KBM-7 (cell line): ENCODE measurements around the gene ZDHHC23.
A peak's percentile ranks its signal among the peaks of the same experiment; 100 is the strongest.

Experiments used
- DNase-seq: peaks from one replicate; pipeline ENCODE4 v3.0.0-alpha.2; 2015
- in situ Hi-C: fragments of 300-500 bp; cut with MboI; formaldehyde crosslinking; loops from 2 replicates; pipeline ENCODE4 v1.14.3; 2020; ENCODE audit warnings: low sequenced_read_pairs, low pct_unique_long_range_greater_than_20kb, mixed read lengths

The ZDHHC23 gene

GRCh38 chr3:113947372-113948014 is at the start of gene ZDHHC23:
TSS of gene ZDHHC23 (plus strand) at chr3:113948013. CDS start at chr3:113948803, 790 bp downstream.
- in situ Hi-C loops: loop anchor here (25.0 kb wide), 1 partner anchor 1335 kb away; no protein-coding TSS in a partner anchor
- peak; percentile 57 for DNase-seq

- in situ Hi-C loops: no loop called here
- peak; percentile 72 for DNase-seq
Observed at GRCh38 chr3:113898892-113899291, 48.9 kb upstream of the ZDHHC23 start.

GRCh38 chr3:113906568-113907140 is 41.2 kb upstream of the ZDHHC23 start:
- in situ Hi-C loops: no loop called here
- no peak for DNase-seq

- in situ Hi-C loops: no loop called here
- DNase-seq: no peak
Observed at GRCh38 chr3:113908133-113908532, 39.7 kb upstream of the ZDHHC23 start.

GRCh38 chr3:113910966-113911365 is 36.8 kb upstream of the ZDHHC23 start:
- in situ Hi-C loops: no loop called here
- no peak for DNase-seq

GRCh38 chr3:113912552-113913236 is 35.1 kb upstream of the ZDHHC23 start:
- in situ Hi-C loops: no loop called here
- peak; percentile 63 for DNase-seq

- no peak for DNase-seq
- in situ Hi-C loops: no loop called here
Observed at GRCh38 chr3:113914646-113915045, 33.2 kb upstream of the ZDHHC23 start.

- peak; percentile 40 for DNase-seq
Observed at GRCh38 chr3:113927556-113927955, 20.3 kb upstream of the ZDHHC23 start.

GRCh38 chr3:113946831-113947230 is 982 bp upstream of the ZDHHC23 start:
- DNase-seq: no peak
- in situ Hi-C loops: loop anchor here (25.0 kb wide), 1 partner anchor 1335 kb away; no protein-coding TSS in a partner anchor

More at GRCh38 chr3:113927556-113927955, 20.3 kb upstream of the ZDHHC23 start:
- in situ Hi-C loops: loop anchor here (25.0 kb wide), 1 partner anchor 1315 kb away; no protein-coding TSS in a partner anchor

- in situ Hi-C loops: loop anchor here (25.0 kb wide), 1 partner anchor 1336 kb away; no protein-coding TSS in a partner anchor
- peak; percentile 32 for DNase-seq
Observed at GRCh38 chr3:113948015-113948917, 453 bp downstream of the ZDHHC23 start.

GRCh38 chr3:113952921-113953320 is 5.1 kb downstream of the ZDHHC23 start:
- DNase-seq: no peak
- in situ Hi-C loops: no loop called here

- DNase-seq: peak; percentile 37
- in situ Hi-C loops: no loop called here
Observed at GRCh38 chr3:113953677-113954076, 5.9 kb downstream of the ZDHHC23 start.

- in situ Hi-C loops: no loop called here
Observed at GRCh38 chr3:113954091-113954685, 6.4 kb downstream of the ZDHHC23 start.

GRCh38 chr3:113963879-113964278 is 16.1 kb downstream of the ZDHHC23 start:
- no peak for DNase-seq
- in situ Hi-C loops: no loop called here

More at GRCh38 chr3:113954091-113954685, 6.4 kb downstream of the ZDHHC23 start:
- no peak for DNase-seq

- DNase-seq: no peak
- in situ Hi-C loops: no loop called here
Observed at GRCh38 chr3:113966172-113966571, 18.4 kb downstream of the ZDHHC23 start.

GRCh38 chr3:113968986-113969385 is 21.2 kb downstream of the ZDHHC23 start:
- DNase-seq: no peak
- in situ Hi-C loops: no loop called here

- no peak for DNase-seq
Observed at GRCh38 chr3:113977822-113978221, 30.0 kb downstream of the ZDHHC23 start.

GRCh38 chr3:113979916-113980315 is 32.1 kb downstream of the ZDHHC23 start:
- DNase-seq: no peak
- in situ Hi-C loops: no loop called here

More at GRCh38 chr3:113977822-113978221, 30.0 kb downstream of the ZDHHC23 start:
- in situ Hi-C loops: no loop called here

- in situ Hi-C loops: no loop called here
- DNase-seq: no peak
Observed at GRCh38 chr3:113981803-113982202, 34.0 kb downstream of the ZDHHC23 start.
